NCI-H446 treated with DMSO at 0.1 percent for 48 hours (cell line): ENCODE data around the gene NYNRIN.
"Not testable (repeated sequence)": the region's sequence is repeated elsewhere in the genome, so short reads cannot be mapped to it uniquely, and the experiment has no call there.

Experiments used
- DNase-seq: peaks from one replicate; lab custom pipeline; 2025; lab: John Stamatoyannopoulos, UW

NYNRIN gene

DNA sequence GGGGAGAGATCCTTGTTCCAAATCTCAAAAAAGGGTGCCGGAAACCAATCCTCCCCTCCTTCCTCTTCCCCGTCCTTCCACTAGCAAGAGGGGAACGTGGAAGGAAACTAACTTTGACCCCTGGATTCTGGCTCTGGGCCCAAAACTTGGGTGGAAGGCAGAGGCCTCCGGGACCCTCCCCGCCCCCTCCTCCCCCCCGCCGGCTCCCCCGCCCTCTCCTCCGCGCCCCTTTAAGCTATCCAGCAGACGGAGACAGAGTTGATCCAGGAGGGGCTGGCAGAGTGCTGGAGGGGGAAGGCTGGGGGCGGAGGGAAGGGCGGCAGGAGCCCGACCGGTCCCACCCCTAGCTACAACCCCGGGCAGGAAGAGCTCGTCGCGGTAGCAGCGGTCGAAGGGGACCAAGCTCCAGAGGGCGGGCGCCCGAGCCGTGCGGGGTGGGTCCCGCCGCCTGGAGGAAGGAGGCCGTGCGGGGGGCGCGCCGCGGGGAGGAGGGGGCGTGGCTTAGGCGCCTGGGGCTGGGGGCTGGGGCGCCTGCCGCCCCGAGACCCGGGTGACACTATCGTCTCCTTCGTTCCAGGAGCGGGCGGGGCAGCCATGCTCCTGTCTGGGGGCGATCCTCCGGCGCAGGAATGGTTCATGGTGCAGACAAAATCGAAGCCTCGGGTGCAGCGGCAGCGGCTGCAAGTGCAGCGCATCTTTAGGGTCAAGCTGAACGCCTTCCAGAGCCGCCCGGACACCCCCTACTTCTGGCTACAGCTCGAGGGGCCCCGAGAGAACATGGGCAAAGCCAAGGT, at the start of gene NYNRIN:
NYNRIN (plus strand) TSS at position 351 of the 794 bp plus-strand sequence; CDS start at position 595, 244 bp downstream.
- DNase-seq = no peak

DNA sequence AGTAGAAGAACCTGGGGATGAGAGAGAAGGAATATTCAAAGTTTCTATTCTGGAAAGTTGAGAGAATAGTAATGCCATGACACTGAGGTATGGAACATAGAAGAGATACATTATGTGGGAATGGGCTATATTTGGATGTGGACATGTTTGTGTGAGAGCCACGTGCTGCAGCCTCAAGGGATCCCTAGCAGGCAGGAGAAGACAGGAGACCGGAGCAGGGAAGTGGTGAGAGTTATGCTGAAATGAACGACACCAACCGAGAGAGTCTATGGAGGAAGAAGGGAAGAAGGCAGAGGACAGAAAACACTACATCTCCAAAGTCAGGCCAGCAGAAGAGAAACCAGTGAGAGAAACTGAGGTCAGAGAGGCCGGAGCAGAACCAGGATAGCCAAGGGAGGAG, 49.1 kb upstream of the NYNRIN start:
- DNase-seq = no peak

DNA sequence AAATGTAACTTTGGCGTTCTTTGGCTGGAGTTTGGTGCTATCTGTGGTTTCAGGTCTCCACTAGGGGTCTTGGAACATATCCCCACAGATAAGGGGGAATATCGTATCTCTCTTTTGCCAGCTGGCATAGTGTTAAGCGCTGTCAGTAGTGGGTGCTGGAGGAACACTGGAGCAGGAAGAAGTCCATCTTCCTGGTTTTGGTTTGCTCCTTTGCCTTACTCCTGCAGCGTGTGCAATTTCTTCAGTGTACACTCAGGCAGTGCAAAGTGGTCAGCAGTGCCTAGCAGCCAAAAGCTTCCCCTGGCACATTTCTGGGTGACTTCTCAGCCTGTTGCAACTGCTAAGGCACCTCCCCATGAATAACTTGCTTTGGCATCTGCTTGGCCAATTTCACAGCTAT, 47.3 kb upstream of the NYNRIN start:
- DNase-seq = no peak

DNA sequence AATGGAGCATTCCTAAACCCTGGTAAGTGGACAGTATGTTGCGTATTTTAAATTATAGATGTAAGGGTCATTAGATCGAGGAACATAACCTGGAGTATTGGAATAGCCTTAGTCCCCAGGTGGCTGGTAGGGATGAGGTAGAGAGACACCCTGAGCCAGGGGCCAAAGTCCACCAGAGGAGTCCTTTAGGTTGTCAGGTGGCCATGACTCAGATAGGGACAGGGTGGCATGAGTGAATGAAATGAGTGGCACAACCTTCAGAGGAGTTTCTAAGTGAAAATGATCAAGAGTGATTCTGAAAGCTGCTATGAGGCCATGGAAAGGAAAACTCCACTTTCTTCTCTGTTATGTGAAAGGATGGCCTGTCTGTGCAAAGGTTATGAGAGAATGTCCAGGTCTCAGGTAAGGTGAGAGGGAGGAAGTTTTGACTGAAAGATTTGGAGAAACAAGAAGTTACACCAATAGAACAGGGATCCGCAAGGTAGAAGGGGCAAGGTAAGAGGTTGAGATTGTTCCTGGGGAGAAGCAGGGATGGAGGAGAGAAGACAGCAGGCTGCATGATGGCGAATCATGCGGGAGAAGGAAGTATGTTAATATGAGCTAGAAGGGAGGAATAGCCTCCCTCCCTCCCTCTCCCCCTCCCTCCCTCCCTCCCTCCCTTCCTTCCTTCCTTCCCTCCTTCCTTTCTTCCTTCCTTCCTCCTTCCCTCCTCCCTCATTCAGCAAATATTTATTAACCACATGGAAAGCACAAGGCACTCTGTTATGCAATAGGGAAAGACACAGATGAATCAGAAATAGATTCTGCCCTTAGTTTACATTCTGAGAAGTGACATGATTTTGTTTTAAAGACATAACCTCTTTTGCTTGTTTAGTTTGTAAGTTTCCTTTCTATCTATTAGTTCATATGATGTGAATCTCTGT, 45.0 kb upstream of the NYNRIN start:
- DNase-seq = no peak

DNA sequence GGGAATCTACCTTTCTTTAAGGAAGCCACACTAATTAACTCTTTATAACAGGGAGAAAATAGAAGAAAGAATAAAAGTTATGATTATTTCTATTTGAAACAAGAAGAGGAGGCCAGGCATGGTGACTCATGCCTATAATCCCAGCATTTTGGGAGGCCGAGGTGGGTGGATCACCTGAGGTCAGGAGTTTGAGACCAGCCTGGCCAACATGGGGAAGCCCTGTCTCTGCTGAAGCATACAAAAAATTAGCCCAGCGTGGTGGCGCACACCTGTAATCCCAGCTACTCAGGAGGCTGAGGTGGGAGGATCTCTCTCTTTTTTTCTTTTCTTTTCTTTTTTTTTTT, 44.3 kb upstream of the NYNRIN start:
- not testable (repeated sequence) for DNase-seq

DNA sequence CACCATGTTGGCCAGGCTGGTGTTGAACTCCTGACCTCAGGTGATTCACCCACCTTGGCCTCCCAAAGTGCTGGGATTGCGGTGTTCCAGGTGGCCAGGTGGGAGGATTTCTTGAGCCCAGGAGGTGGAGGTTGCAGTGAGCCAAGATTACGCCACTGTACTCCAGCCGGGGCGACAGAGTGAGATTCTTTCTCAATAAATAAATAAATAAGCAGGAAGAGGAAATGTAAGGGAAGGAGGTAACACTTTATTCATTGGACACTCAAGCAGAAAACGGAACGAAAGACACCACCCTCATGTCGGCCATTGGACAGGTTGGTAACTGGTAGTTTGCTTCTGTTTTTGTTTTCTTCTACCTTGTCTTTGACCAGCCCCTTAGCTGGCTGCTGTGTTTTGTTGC, 43.8 kb upstream of the NYNRIN start:
- DNase-seq = no peak

DNA sequence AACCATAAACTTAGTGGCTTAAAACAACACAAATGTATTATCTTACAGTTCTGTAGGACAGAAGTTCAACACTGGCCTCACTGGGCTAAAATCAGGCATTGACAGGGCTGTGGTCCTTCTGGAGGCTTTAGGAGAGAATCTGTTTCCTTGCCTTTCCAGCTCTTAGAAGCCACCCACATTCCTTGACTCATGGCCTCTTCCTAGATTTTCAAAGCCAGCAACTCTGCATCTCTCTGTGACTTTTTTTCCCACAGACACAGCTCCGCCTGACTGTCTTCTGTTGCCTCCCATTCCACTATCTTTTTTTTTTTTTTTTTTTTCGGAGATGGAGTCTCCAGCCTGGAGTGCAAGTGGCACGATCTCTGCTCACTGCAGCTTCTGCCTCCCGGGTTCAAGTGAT, 42.6 kb upstream of the NYNRIN start:
- DNase-seq = no peak

- no peak for DNase-seq
Observed at GRCh38 chr14:24360281-24360680, 38.5 kb upstream of the NYNRIN start.

- no peak for DNase-seq
Observed at GRCh38 chr14:24361326-24361725, 37.5 kb upstream of the NYNRIN start.

- no peak for DNase-seq
Observed at GRCh38 chr14:24362241-24362960, 36.4 kb upstream of the NYNRIN start.

DNA sequence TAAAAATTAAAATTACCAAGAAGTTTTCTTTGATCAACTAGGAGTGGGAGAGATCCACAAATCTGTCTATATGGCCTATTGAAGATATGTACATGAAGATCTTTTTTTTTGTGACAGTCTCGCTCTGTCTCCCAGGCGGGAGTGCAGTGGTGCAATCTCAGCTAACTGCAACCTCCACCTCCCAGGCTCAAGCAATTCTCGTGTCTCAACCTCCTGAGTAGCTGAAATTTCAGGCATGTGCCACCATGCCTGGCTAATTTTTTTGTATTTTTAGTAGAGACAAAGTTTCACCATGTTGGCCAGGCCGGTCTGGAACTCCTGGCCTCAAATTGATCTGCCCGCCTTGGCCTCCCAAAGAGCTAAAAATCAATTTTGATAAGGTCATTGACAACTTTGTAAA, 35.4 kb upstream of the NYNRIN start:
- DNase-seq = no peak

DNA sequence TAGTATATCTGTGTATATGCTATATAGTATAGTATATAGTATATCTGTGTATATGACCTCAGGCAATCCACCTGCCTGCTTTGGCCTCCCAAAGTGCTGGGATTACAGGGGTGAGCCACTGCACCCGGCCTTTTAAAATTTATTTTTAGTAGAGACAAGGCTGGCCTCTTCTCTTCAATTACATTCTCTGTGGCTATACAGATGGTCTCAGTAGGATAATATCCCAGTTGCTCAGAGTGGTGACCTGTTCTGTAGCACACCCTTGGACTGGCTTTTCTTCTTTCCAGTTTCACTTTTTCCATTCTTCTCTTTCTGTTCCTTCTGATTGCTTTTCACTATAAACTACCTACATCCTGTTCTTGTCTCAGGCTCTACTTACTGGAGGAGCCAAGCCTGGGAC, 34.0 kb upstream of the NYNRIN start:
- DNase-seq = no peak

DNA sequence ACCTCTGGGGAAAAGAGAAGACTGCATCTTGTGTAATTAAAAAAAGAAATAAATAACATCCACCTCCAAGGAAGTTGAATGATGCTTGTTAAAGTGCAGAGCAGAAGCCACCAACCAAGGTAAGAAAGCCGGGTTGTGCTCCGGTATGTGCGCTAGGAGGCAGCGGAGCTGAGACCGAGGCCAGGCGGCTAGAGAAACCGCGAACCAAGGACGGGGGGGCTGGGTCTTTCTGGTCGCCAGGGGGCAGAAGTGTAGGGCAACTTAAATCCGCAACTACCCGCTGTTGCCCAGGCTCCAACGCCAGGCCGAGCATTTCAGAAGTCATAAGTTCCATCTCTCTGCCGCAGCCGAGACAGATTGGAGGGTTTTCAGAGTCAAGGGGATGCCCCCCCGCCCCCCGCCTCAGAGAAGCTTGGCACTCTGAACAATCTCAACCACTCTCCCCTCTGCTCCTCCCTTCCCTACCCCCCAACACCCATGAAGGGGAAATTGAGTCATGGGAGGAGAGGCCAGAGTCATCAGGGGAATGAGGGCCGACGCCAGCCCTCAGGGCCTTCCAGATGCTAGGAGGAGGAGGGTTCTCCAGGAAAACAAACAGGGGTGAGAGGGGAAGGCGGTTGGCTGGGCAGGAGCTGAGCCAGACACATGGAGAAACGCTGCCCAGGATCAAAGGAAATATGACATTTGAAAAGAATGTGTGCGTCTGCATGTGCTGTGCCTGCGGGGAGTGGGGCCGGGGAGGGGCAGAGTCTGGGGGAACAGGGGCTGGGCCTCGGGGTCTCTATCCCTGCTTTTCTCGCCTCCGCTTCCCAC, 33.0 kb upstream of the NYNRIN start:
- peak; percentile 12 for DNase-seq

DNA sequence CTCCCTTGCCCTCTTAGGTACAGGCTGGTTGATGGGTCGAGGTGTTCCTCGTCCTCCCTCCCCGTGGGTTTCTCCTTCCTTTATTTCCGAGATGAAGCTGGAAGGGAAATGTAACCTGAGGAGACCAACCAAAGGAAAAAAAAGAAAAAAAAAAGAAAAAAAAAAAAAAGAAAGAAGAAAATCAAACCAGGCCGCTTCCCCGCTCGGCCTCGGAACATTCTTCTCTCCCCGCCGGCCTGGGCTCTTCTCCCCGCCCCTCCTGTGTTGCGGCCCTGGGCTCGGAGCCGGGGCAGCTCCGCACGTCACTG, 32.4 kb upstream of the NYNRIN start:
- no peak for DNase-seq

DNA sequence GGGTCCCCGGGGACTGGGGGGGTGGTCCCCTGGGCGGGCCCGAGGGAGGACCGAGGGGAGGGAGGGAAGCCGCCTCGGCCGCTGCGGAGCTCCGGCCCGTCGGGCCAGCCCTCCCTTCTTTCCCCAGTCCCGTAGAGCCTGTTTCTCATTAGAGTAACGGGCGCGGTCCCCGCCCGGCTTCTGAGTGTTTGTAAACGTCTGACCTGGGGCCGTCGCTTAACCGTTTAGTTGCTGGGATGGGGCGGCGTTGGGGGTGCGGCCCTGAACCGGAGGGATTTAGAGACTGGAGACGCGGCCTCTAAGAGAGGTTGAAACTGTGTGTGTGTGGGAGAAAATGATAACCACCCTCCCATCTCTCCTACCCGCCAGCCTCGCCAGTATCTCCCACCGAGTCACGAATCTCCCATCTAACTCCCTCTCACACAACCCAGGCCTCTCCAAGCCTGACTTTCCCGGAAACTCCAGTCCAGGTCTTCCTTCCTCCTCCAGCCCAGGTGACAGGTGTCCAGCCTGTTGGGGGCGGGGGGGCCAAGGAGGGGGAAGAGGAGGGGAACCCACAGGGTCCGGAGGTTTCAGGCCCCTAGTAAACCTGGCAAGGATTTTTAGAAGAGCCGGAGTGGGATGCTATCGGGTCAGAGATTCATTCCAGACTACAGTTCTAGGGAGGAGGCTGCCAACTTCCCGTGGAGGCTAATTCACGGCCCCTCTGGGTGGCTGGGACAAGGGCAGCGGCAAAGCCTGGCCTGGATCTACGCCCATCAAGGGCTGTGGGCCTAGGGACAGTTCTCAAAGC, 31.9 kb upstream of the NYNRIN start:
- peak; percentile 62 for DNase-seq

DNA sequence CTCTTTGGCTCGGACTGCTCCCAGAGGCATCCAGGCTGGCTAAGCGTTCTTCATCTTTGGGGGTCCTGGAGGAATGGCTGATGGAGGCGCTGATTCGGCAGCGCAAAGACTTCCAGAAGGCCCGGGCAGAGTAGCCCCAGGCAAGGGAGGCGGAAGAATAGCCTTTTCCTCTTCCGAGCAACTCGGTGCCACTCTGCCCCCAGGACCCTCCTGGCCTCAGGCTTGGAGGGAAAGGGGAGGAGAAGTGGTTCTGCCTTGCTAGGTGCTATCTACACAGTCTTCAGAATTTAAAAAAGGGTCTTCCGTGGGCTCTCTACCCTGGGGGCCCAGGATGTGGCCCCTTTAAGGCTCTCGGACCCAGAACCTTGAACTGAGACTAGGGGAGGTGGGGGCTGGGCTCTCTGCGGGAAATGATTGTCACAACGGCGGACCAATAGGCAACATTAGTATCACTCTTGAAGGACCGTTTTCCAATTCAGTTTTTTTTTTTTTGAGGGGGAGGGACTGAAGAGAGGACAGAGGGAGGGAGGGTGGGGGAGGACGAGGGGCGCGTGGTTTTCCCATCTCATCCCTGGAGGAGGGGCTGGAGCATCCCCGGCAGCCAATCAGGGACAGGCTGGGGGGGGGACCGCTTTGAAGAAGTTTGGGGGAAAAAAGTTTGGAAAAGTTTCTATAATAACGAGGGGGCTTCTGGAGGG, 31.1 kb upstream of the NYNRIN start, which contains the start of gene NFATC4:
NFATC4 (plus strand) TSS at position 671 of the 698 bp plus-strand sequence. CDS start 157 bp downstream, outside the sequence.
- DNase-seq = no peak

DNA sequence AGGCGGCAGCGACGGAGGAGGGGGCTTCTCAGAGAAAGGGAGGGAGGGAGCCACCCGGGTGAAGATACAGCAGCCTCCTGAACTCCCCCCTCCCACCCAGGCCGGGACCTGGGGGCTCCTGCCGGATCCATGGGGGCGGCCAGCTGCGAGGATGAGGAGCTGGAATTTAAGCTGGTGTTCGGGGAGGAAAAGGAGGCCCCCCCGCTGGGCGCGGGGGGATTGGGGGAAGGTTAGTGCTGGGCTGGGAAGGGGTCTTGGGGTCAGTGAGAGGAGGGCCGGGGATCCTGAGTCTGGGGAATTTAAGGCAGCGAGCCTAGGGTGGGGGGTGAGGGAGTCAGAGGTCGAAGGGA, 30.6 kb upstream of the NYNRIN start:
- no peak for DNase-seq

DNA sequence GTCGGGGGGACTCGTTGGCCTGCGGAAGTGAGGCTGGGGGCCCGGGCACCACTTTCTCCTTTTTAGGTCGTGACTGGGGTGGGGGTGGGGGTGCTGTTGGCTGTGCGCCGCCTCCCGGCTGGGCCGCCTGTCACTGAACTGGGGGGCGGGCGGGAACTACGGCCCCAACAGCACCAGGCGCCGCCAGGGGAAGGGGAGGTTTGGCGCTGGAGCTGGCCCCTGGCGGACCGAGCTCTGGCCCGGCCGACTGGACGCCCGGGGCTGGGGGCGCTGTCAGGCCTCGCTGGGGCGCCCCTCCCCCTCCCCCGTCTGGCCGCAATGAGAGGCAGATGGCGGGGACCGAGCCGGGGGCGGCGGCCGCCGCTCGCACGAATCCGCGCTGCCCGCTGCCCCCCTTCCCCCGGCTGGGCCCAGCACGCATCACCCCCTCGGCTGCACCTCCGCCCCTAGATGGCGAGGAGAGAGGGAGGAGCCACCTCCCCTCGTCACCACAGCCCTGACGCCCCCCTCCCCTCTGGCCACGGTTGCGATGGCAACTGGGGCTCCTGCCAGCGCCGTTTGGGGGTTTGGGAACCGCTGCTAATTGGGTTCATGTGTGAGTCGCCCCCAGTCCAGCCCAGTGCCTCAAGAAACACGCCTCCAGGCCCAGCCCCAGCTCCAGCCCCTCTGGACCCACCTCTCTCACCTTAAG, 30.1 kb upstream of the NYNRIN start:
- DNase-seq = no peak

- DNase-seq = no peak
Observed at GRCh38 chr14:24369463-24369862, 29.3 kb upstream of the NYNRIN start.
